ENCODE data around the gene RAD54L2.
"Not testable (repeated sequence)": the region's sequence is repeated elsewhere in the genome, so short reads cannot be mapped to it uniquely, and the experiment has no call there.

The RAD54L2 gene

GRCh38 chr3:51544011-51544775, 5.7 kb downstream of the RAD54L2 start:
- DNase-seq (ENCODE audit: low read depth in 2 of 2): no peak

- no peak for DNase-seq (ENCODE audit: low read depth in 2 of 2)
Observed at GRCh38 chr3:51547274-51547673, 8.8 kb downstream of the RAD54L2 start.

GRCh38 chr3:51549311-51549710, 10.8 kb downstream of the RAD54L2 start:
- no peak for DNase-seq (ENCODE audit: low read depth in 2 of 2)

- no peak for DNase-seq (ENCODE audit: low read depth in 2 of 2)
Observed at GRCh38 chr3:51550080-51550819, 11.7 kb downstream of the RAD54L2 start.

DNA sequence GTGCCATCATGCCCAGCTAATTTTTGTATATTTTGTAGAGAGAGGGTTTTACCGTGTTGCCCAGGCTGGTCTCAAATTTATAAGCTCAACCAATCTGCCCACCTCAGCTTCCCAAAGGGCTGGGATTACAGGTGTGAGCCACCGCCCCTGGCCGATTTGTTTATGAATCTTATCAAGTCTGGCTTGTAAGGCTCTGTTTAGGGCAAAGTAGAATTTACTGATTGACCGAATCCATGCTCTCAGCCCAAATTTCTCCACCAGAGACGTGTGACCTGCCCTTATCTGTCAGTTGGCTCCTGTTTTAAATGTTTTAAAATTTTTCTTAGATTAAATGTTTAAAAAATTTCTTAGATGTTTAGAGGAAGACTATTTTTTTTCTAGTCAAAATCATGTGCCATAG, 19.5 kb downstream of the RAD54L2 start:
- DNase-seq (ENCODE audit: low read depth in 2 of 2): no peak

DNA sequence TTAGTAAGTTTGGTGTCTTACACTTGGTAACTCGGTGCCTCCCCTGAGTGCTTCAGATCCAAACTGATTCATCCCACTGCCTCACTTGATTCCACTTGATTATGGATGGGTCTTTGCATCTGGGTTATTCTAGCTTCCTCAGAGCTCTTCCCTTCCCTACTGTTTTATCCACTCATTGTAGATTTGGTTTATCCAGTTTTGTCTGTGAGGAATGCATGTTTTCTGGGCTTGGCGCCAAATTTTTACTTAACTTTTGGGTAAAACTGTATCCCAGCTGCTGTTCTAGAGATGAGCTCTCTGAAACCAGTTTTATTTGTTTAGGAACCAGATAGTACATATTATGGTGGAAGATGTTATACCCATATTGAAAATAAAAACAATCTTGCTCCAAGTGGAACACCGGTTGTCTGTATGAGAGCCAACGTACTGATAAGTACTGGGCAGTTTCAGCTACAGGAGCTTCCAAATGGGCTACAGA, 20.9 kb downstream of the RAD54L2 start:
- peak; percentile 35 to 45 for DNase-seq (ENCODE audit: low read depth in 2 of 2)

GRCh38 chr3:51559961-51560360, 21.4 kb downstream of the RAD54L2 start:
- no peak for DNase-seq (ENCODE audit: low read depth in 2 of 2)

DNA sequence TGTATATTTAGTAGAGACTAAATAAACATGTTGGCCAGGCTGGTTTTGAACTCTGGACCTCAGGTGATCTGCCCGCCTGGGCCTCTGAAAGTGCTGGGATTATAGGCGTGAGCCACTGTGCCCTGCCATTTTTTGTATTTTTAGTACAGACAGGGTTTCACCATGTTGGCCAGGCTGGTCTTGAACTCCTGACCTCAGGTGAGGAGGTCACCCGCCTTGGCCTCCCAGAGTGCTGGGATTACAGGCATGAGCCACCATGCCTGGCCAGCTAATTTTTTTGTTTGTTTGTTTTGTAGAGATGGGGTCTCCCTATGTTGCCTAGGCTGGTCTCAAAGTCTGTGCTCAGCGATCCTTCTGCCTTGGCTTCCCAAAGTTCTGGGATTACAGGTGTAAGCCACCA, 23.9 kb downstream of the RAD54L2 start:
- DNase-seq (ENCODE audit: low read depth in 2 of 2): not testable (repeated sequence)

GRCh38 chr3:51568036-51568435, 29.5 kb downstream of the RAD54L2 start:
- DNase-seq (ENCODE audit: low read depth in 2 of 2): no peak

DNA sequence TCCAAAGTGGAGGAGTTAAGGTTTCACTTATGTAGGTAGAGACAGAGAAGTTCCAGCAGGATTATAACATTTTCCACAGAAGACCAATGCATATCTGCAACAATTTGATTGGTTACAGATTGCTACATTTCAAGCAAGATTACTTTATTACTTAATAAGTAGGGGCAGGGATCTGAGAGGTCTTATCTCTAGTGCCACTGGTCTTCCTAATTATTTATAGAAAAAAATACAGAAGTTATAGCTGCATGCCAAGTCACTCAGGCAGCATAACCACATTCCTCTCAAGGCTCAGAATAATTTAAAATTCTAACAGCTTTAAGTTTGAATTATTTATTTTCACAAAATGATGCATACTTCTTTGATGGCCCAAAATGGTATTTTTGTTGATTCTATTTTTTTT, 30.5 kb downstream of the RAD54L2 start:
- DNase-seq (ENCODE audit: low read depth in 2 of 2): no peak

- DNase-seq (ENCODE audit: low read depth in 2 of 2): no peak
Observed at GRCh38 chr3:51578238-51578637, 39.7 kb downstream of the RAD54L2 start.

- DNase-seq (ENCODE audit: low read depth in 2 of 2): no peak
Observed at GRCh38 chr3:51580418-51580817, 41.9 kb downstream of the RAD54L2 start.

DNA sequence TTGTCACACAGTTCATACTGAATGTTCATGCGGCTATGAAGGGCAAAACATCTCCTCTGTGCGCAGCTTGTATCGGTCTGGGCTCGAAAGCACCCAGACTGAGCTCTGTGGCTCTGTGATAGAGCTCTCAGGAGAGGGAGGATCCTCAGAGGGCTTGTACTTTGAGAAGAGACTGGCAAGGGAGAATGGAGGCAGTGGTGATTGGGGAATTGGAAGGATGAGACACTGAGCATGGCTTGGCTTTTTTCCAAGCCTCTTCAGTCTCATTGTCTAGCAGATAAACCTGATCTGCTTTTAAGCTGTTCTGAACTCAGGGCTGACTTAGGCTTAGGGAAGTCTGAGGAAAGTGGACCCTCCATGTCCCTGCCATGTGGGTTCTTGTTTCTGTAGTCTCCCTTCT, 43.0 kb downstream of the RAD54L2 start:
- no peak for DNase-seq (ENCODE audit: low read depth in 2 of 2)

- DNase-seq (ENCODE audit: low read depth in 2 of 2): no peak
Observed at GRCh38 chr3:51585197-51585596, 46.7 kb downstream of the RAD54L2 start.

- DNase-seq (ENCODE audit: low read depth in 2 of 2): no peak
Observed at GRCh38 chr3:51585871-51586270, 47.4 kb downstream of the RAD54L2 start.

All from fibroblast of skin of left quadriceps (primary cell).